Activated CD4-positive, alpha-beta T cell treated with anti-CD3 and anti-CD28 coated beads, Interleukin-2, Interleukin-4, amounts not matched to agents 100 ng/mL and 50 ng/mL, durations not matched to agents 16 hours and 8 hours (primary cell): ENCODE results near the gene GLRX.

Experiments
- DNase-seq: peaks from one replicate; pipeline ENCODE4 v3.0.0-alpha.2; 2020; ENCODE audit warnings: low spot score

Gene GLRX

GRCh38 chr5:95822542-95823181 lies at the start of gene GLRX:
TSS of gene GLRX (minus strand) at chr5:95822726. CDS start at chr5:95822662, 64 bp downstream.
- DNase-seq, result peak; percentile 73

- no peak for DNase-seq
Measured at GRCh38 chr5:95871146-95871806, 48.8 kb upstream of the GLRX start.

- DNase-seq, result peak; percentile 81
Measured at GRCh38 chr5:95870105-95870672, 47.7 kb upstream of the GLRX start.

GRCh38 chr5:95869173-95869855 lies 46.8 kb upstream of the GLRX start:
- DNase-seq, result peak; percentile 77

GRCh38 chr5:95868136-95868535 lies 45.6 kb upstream of the GLRX start:
- DNase-seq, result no peak

GRCh38 chr5:95866435-95867040 lies 44.0 kb upstream of the GLRX start:
- DNase-seq, result no peak

- no peak for DNase-seq
Measured at GRCh38 chr5:95864944-95865504, 42.5 kb upstream of the GLRX start.

GRCh38 chr5:95864456-95864855 lies 41.9 kb upstream of the GLRX start:
- DNase-seq, result no peak

- peak; percentile 15 for DNase-seq
Measured at GRCh38 chr5:95863383-95863757, 40.8 kb upstream of the GLRX start.

GRCh38 chr5:95862671-95863382 lies 40.3 kb upstream of the GLRX start:
- peak; percentile 47 for DNase-seq

GRCh38 chr5:95861864-95862561 lies 39.5 kb upstream of the GLRX start:
- peak; percentile 74 for DNase-seq

GRCh38 chr5:95861221-95861863 lies 38.8 kb upstream of the GLRX start:
- DNase-seq, result peak; percentile 38

- no peak for DNase-seq
Measured at GRCh38 chr5:95859661-95860060, 37.1 kb upstream of the GLRX start.

GRCh38 chr5:95858661-95859595 lies 36.4 kb upstream of the GLRX start:
- peak; percentile 95 for DNase-seq

GRCh38 chr5:95858023-95858461 lies 35.5 kb upstream of the GLRX start:
- no peak for DNase-seq

GRCh38 chr5:95857185-95857945 lies 34.8 kb upstream of the GLRX start:
- DNase-seq, result no peak

GRCh38 chr5:95856501-95856981 lies 34.0 kb upstream of the GLRX start:
- DNase-seq, result no peak

GRCh38 chr5:95853490-95853889 lies 31.0 kb upstream of the GLRX start:
- no peak for DNase-seq
